ENCODE measurements around the gene ASB9. TPM values are rescaled to one million over a fixed set of nuclear protein-coding genes. Genes with fewer than 3 reads are reported as not detected.

The ASB9 gene
- total RNA-seq, 4 donors from 2014 or later = 0.78 to 1.7 TPM; not detected in 2

GRCh38 chrX:15215366-15215765 is 54.5 kb downstream of the ASB9 start:
- Histone ChIP-seq H3K27me3 (peaks cover 0 to 3% (median 0%) of the 10 kb centered on the region in 3 donors), H3K4me3 (no peak overlapping the region), H3K4me1 (no peaks in the 10 kb centered on the region), H3K36me3 (no peaks in the 10 kb centered on the region), H3K27ac (no peak overlapping the region), H3K9me3 (no peaks in the 10 kb centered on the region)
- no peak for TF ChIP-seq POLR2A (IDR thresholded peaks at IDR 0.05)
- TF ChIP-seq, protein P1, sequence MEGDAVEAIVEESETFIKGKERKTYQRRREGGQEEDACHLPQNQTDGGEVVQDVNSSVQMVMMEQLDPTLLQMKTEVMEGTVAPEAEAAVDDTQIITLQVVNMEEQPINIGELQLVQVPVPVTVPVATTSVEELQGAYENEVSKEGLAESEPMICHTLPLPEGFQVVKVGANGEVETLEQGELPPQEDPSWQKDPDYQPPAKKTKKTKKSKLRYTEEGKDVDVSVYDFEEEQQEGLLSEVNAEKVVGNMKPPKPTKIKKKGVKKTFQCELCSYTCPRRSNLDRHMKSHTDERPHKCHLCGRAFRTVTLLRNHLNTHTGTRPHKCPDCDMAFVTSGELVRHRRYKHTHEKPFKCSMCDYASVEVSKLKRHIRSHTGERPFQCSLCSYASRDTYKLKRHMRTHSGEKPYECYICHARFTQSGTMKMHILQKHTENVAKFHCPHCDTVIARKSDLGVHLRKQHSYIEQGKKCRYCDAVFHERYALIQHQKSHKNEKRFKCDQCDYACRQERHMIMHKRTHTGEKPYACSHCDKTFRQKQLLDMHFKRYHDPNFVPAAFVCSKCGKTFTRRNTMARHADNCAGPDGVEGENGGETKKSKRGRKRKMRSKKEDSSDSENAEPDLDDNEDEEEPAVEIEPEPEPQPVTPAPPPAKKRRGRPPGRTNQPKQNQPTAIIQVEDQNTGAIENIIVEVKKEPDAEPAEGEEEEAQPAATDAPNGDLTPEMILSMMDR (IDR thresholded peaks at IDR 0.05 in 4 of 5, conservative IDR thresholded peaks at IDR 0.05 in 1 of 5) = no peak
- ATAC-seq (no peak), DNase-seq (no peak)
- in situ Hi-C loops (cut with MboI; ENCODE audit: low sequenced_read_pairs in 4 of 4) (no loop called here), intact Hi-C loops (cut with DNase I; ENCODE audit: low total_unique reads) (no loop called here)

DNA sequence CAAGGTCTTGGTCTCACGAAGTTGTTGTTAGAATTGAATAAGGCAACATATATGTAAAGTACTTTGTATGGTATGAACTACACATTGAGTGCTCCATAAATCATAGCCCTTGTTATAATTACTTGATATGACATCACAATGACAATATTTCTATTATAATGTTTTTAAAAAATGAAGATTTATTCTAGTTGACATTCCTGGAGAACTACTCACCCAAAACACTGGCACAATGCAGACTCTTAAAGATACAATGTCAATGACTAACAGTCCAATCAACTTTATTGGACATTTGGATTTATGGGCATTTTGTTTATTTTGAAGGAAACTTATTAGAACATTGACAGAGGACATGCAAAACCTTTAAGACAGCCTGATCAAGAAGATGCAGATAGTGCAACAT is 55.3 kb downstream of the ASB9 start:
- TF ChIP-seq POLR2A (IDR thresholded peaks at IDR 0.05) = no peak
- TF ChIP-seq, protein P1 (IDR thresholded peaks at IDR 0.05 in 4 of 5, conservative IDR thresholded peaks at IDR 0.05 in 1 of 5) = no peak
- no peak for DNase-seq
- no peaks in the 10 kb centered on the region for H3K9me3 ChIP-seq
- H3K27me3 ChIP-seq = peaks cover 0 to 3% (median 0%) of the 10 kb centered on the region in 3 donors
- H3K4me1 ChIP-seq = no peaks in the 10 kb centered on the region
- in situ Hi-C loops (cut with MboI; ENCODE audit: low sequenced_read_pairs in 4 of 4) (no loop called here), intact Hi-C loops (cut with DNase I; ENCODE audit: low total_unique reads) (no loop called here)
- H3K27ac ChIP-seq = no peak overlapping the region
- H3K36me3 ChIP-seq = no peaks in the 10 kb centered on the region
- H3K4me3 ChIP-seq = no peak overlapping the region
- no peak for ATAC-seq

DNA sequence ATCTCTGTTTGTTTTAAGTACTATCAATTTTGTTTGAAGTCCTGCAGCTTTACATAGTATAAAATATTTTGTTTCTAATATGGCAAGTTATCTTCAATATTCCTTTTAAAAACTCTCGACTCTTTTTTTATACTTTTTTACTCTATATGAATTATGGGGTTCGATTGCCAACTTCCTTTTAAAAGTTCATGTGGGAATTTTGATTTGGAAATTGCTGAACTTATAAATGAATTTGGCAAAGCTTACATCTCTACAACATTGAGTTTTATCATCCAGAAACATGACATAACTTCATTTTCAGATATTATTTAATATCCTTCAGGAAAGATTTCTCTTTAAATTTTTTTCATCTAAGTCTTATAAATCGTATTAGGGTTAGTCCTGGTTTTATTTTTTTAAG is 60.8 kb downstream of the ASB9 start:
- Histone ChIP-seq H3K4me1 (no peaks in the 10 kb centered on the region), H3K27me3 (no peaks in the 10 kb centered on the region), H3K36me3 (no peaks in the 10 kb centered on the region), H3K4me3 (no peak overlapping the region), H3K27ac (no peak overlapping the region), H3K9me3 (no peaks in the 10 kb centered on the region)
- TF ChIP-seq POLR2A (IDR thresholded peaks at IDR 0.05) = no peak
- TF ChIP-seq, protein P1 (IDR thresholded peaks at IDR 0.05 in 4 of 5, conservative IDR thresholded peaks at IDR 0.05 in 1 of 5) = no peak
- DNase-seq (no peak), ATAC-seq (no peak)
- intact Hi-C loops (cut with DNase I; ENCODE audit: low total_unique reads) = no loop called here
- in situ Hi-C loops (cut with MboI; ENCODE audit: low sequenced_read_pairs in 4 of 4) = no loop called here

- Histone ChIP-seq H3K36me3 (no peaks in the 10 kb centered on the region), H3K9me3 (no peaks in the 10 kb centered on the region), H3K27me3 (no peaks in the 10 kb centered on the region), H3K4me3 (no peak overlapping the region), H3K4me1 (no peaks in the 10 kb centered on the region), H3K27ac (no peak overlapping the region)
- in situ Hi-C loops (cut with MboI; ENCODE audit: low sequenced_read_pairs in 4 of 4) (no loop called here), intact Hi-C loops (cut with DNase I; ENCODE audit: low total_unique reads) (no loop called here)
- ATAC-seq = no peak
- TF ChIP-seq POLR2A (IDR thresholded peaks at IDR 0.05) = no peak
- TF ChIP-seq, protein P1 (IDR thresholded peaks at IDR 0.05 in 4 of 5, conservative IDR thresholded peaks at IDR 0.05 in 1 of 5) = no peak
- no peak for DNase-seq
These were observed 61.9 kb downstream of the ASB9 start for GRCh38 chrX:15207994-15208393.

- H3K9me3 ChIP-seq = no peaks in the 10 kb centered on the region
- no peak overlapping the region for H3K27ac ChIP-seq
- intact Hi-C loops (cut with DNase I; ENCODE audit: low total_unique reads) (no loop called here), in situ Hi-C loops (cut with MboI; ENCODE audit: low sequenced_read_pairs in 4 of 4) (no loop called here)
- no peaks in the 10 kb centered on the region for H3K4me1 ChIP-seq
- TF ChIP-seq POLR2A (IDR thresholded peaks at IDR 0.05) = no peak
- TF ChIP-seq, protein P1 (IDR thresholded peaks at IDR 0.05 in 4 of 5, conservative IDR thresholded peaks at IDR 0.05 in 1 of 5) = no peak
- H3K4me3 ChIP-seq = no peak overlapping the region
- DNase-seq = no peak
- no peak for ATAC-seq
- H3K36me3 ChIP-seq = no peaks in the 10 kb centered on the region
- no peaks in the 10 kb centered on the region for H3K27me3 ChIP-seq
These were observed 62.5 kb downstream of the ASB9 start for GRCh38 chrX:15207384-15207783.

Measured in gastrocnemius medialis (tissue), 4 donors.